ENCODE data around the gene TLE3. TPM values are rescaled to one million over a fixed set of nuclear protein-coding genes. Genes with fewer than 3 reads are reported as not detected.

Gene TLE3
- total RNA-seq, 1 experiment from 2014 or later: 83.5 TPM

DNA sequence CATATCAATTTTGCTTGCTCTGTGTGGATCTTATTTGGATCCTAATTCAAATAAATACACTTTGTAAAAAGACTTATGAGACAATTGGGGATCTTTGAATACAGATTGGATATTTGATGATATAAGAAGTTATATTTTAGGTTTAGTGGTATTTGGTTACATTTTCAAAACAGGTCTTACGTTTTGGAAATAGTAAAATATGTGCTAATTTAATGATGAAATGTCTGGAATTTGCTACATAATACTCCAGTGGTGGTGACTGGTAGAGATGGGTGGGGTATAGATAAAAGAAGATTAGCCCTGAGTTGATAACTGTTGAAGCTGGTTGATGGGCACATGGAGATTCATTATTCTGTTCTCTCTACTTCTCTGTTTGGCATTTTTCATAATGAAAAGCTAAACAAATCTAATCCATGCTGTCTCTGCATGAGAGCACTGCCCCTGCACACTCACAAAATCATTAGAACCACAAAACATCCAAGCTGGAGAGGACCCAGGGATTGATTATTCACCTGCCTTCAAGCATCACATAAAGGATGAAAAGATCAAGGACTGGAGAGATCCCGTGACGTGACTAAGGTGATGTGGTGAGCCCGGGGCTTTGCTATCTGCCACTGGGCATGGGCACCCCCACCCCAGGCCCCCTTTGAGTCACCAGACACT lies 58.9 kb downstream of the TLE3 start:
- no peak for DNase-seq
- Histone ChIP-seq H3K4me3 (ENCODE audit: insufficient read depth, low read depth, low read length) (no peak overlapping the region), H3K36me3 (replicated peaks; ENCODE audit: control insufficient read depth, insufficient read depth, low read length) (no peaks in the 10 kb centered on the region), H3K27me3 (ENCODE audit: control insufficient read depth, insufficient read depth, low read length) (no peaks in the 10 kb centered on the region; the same call in 1 of the 2 replicates)

DNA sequence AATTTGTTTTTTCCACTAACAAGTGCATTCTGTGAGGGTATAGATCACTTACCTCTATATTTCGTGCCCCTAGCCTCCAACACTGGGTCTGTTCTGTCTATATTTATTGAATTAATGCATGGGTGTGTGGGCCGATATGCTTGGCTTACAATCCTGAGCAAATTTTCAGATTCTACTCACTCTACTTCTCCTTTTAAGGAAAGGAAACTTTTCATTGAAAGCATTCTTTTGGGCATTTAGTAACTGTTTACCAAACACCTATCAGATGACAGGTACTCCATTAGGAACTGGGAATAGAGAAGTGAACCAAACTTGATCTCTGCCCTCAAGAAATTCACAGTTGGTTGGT lies 60.5 kb downstream of the TLE3 start:
- Histone ChIP-seq H3K27me3 (ENCODE audit: control insufficient read depth, insufficient read depth, low read length) (no peaks in the 10 kb centered on the region; the same call in 1 of the 2 replicates), H3K4me3 (ENCODE audit: insufficient read depth, low read depth, low read length) (no peak overlapping the region), H3K36me3 (replicated peaks; ENCODE audit: control insufficient read depth, insufficient read depth, low read length) (no peaks in the 10 kb centered on the region)
- DNase-seq: no peak

DNA sequence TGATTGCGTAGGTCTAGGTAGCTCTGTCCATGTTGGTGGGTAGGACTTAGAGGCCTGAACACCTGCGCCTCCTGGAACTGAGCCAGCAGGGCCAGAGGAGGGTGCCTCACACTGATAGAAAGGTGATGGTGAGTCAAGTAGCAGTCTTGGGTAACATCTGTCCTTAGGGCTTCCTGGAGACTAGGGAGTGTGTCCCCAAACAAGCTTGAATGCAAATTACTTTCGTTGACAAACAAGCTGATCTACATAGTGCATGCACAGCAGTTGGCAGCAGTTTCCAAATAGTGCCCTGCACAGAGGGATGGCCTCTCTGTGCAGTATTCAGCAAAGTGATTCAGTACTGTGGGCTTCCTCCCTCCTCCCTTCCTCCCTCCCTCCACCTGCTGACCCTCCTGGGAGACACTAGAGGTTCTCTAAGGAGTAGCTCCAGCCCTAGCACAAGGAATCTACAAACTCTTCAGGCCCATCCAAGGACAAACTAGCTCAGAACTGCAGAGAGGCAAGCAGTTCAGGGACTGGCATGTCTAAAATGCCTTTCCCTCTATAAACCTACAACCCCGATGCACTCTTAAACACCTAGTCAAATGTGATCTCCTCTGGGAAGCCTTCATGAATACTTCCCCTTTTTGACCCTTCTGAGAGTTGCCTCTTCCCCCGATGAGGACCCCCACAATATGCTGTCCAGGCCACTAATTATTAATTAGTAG lies 61.0 kb downstream of the TLE3 start:
- Histone ChIP-seq H3K27me3 (ENCODE audit: control insufficient read depth, insufficient read depth, low read length) (no peaks in the 10 kb centered on the region; the same call in 1 of the 2 replicates), H3K36me3 (replicated peaks; ENCODE audit: control insufficient read depth, insufficient read depth, low read length) (no peaks in the 10 kb centered on the region), H3K4me3 (ENCODE audit: insufficient read depth, low read depth, low read length) (no peak overlapping the region)
- no peak for DNase-seq

DNA sequence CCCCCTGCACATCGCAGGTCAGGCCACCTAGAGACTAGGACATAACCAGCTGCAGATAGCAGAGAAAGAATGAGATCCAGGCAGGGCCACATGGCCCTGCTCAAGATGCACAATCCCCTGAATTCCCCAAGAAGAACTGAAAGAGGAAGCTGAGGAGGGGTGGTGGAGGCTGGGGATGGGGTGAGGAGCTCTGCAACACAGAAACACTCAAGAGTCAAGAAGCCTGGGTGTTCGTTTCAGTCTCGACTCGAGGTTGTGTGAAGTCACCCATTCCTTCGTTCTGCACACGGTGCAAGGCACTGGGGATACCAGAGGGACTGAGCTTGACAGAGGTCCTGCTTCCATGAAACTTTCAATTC lies 62.0 kb downstream of the TLE3 start:
- H3K36me3 ChIP-seq (replicated peaks; ENCODE audit: control insufficient read depth, insufficient read depth, low read length): no peaks in the 10 kb centered on the region
- no peaks in the 10 kb centered on the region; the same call in 1 of the 2 replicates for H3K27me3 ChIP-seq (ENCODE audit: control insufficient read depth, insufficient read depth, low read length)
- no peak overlapping the region for H3K4me3 ChIP-seq (ENCODE audit: insufficient read depth, low read depth, low read length)
- no peak for DNase-seq

GRCh38 chr15:70035051-70035718 lies 62.5 kb downstream of the TLE3 start:
- DNase-seq: no peak
- Histone ChIP-seq H3K27me3 (ENCODE audit: control insufficient read depth, insufficient read depth, low read length) (no peaks in the 10 kb centered on the region; the same call in 1 of the 2 replicates), H3K4me3 (ENCODE audit: insufficient read depth, low read depth, low read length) (no peak overlapping the region), H3K36me3 (replicated peaks; ENCODE audit: control insufficient read depth, insufficient read depth, low read length) (no peaks in the 10 kb centered on the region)

DNA sequence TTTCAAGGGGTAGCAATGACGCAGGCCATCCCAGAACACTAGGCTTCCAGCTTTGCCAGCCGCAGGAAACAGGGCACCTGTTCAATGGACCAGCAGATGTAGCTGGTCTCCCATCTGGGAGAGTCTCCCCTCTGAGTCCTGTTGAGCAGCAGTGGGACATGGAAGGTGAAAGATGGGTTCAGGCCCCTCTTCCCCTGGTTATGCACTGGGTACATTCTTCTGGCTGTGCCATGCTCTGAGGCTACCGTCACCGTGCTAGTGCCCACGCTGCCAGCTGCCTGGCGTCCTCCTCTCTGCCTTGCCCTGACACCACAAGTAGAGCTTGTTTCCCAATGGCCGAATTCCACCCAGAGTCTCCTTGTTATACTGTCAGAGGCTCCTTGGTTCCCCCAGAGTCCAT lies 63.1 kb downstream of the TLE3 start:
- DNase-seq: no peak
- Histone ChIP-seq H3K27me3 (ENCODE audit: control insufficient read depth, insufficient read depth, low read length) (no peaks in the 10 kb centered on the region; the same call in 1 of the 2 replicates), H3K36me3 (replicated peaks; ENCODE audit: control insufficient read depth, insufficient read depth, low read length) (no peaks in the 10 kb centered on the region), H3K4me3 (ENCODE audit: insufficient read depth, low read depth, low read length) (no peak overlapping the region)

DNA sequence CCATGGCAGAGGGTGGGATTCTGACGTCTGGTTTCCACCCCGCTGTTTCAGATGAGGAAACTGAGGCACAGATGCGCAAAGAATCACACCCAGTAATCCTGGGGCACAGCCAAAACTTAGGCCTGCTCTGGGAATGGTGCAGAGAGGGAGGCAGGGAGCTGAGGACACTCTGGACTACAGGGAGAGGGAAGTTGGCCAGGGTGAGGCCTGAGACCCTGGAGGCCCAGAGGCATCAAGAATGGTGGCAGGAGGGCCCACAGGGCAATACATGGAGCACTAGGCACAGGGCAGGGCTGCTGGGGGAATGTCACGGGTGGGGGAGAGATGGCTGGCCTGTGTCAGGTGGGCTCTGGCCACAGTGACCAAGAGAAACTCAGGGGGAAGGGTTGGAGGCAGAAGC lies 63.6 kb downstream of the TLE3 start:
- Histone ChIP-seq H3K4me3 (ENCODE audit: insufficient read depth, low read depth, low read length) (no peak overlapping the region), H3K27me3 (ENCODE audit: control insufficient read depth, insufficient read depth, low read length) (no peaks in the 10 kb centered on the region; the same call in 1 of the 2 replicates), H3K36me3 (replicated peaks; ENCODE audit: control insufficient read depth, insufficient read depth, low read length) (no peaks in the 10 kb centered on the region)
- DNase-seq: no peak

DNA sequence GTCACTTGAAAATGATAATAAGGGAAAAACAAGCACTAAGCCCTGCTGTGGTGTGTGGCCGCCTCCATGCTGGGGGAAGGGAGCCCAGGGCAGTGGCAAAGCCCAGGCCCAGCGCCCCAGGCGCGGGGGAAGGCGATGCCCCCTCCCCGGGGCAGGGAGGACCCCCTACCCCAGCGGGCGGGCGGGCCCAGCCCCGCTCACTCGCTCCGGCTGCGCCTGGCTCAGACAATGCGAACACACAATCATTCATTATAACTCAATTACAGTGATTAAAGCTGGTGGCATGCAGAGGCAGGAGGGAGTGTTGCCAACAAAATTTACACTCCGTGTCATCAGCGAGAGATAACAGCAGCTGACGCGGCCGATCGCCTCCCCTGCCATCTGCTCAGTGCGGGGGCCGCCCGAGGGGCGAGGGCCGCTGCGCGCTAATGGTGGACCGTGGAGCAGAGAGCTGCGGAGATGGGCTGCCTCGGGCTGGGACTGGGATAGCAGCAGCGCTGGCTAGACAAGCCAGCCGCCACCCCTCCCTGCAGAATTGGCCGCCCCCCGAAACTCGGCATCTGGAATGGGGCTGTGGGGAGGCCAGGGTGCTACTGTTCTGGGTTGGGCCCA lies 64.1 kb downstream of the TLE3 start:
- peak overlapping the region; percentile 8; the same call in 1 of the 2 replicates for H3K4me3 ChIP-seq (ENCODE audit: insufficient read depth, low read depth, low read length)
- peak; percentile 76 for DNase-seq
- H3K27me3 ChIP-seq (ENCODE audit: control insufficient read depth, insufficient read depth, low read length): no peaks in the 10 kb centered on the region; the same call in 1 of the 2 replicates
- no peaks in the 10 kb centered on the region for H3K36me3 ChIP-seq (replicated peaks; ENCODE audit: control insufficient read depth, insufficient read depth, low read length)

DNA sequence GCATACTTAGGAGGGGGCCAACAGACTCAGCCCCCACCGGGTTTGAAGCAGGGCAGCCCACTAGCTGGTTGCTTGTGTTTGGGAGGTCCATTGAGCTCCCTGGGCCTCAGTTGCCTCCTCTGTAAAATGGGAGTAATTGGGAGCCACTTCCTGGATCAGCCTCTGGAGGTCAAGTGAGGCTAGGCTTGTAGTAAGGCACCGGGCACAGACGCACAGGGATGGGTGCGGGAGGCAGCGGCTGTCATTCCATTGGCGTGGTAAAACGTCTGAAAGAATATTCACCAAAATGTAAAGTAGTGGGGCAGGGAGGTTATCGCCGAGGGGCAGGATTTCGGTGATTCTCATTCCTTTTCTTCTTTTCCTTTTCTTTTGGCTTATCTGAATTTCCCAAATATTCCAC lies 64.6 kb downstream of the TLE3 start:
- Histone ChIP-seq H3K4me3 (ENCODE audit: insufficient read depth, low read depth, low read length) (no peak overlapping the region), H3K36me3 (replicated peaks; ENCODE audit: control insufficient read depth, insufficient read depth, low read length) (no peaks in the 10 kb centered on the region), H3K27me3 (ENCODE audit: control insufficient read depth, insufficient read depth, low read length) (no peaks in the 10 kb centered on the region; the same call in 1 of the 2 replicates)
- DNase-seq: no peak

DNA sequence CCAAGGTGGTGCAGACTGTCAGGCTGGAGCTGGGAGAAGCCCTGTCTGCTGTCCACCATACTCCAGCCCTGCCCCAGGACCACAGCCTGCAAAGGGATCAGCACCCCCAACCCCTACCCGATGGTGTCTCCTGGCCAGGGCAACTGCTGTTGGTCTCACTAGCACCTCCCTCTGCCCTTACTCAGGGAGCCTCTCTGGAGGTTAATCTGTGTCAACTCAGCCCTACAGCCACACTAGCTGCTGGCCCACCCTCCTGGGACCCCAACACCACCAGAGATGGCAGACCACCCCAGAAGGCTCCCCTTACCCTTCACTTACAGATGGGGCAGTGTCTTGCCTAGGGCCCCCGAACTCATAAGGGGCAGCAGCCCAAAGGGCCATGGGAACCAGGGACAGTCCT lies 65.2 kb downstream of the TLE3 start:
- no peak for DNase-seq
- Histone ChIP-seq H3K36me3 (replicated peaks; ENCODE audit: control insufficient read depth, insufficient read depth, low read length) (no peaks in the 10 kb centered on the region), H3K4me3 (ENCODE audit: insufficient read depth, low read depth, low read length) (no peak overlapping the region)

GRCh38 chr15:70031713-70032112 lies 66.0 kb downstream of the TLE3 start:
- Histone ChIP-seq H3K4me3 (ENCODE audit: insufficient read depth, low read depth, low read length) (no peak overlapping the region), H3K27me3 (ENCODE audit: control insufficient read depth, insufficient read depth, low read length) (no peaks in the 10 kb centered on the region; the same call in 1 of the 2 replicates), H3K36me3 (replicated peaks; ENCODE audit: control insufficient read depth, insufficient read depth, low read length) (no peaks in the 10 kb centered on the region)
- no peak for DNase-seq

More for the DNA sequence above, 65.2 kb downstream of the TLE3 start:
- H3K27me3 ChIP-seq (ENCODE audit: control insufficient read depth, insufficient read depth, low read length): no peaks in the 10 kb centered on the region; the same call in 1 of the 2 replicates

DNA sequence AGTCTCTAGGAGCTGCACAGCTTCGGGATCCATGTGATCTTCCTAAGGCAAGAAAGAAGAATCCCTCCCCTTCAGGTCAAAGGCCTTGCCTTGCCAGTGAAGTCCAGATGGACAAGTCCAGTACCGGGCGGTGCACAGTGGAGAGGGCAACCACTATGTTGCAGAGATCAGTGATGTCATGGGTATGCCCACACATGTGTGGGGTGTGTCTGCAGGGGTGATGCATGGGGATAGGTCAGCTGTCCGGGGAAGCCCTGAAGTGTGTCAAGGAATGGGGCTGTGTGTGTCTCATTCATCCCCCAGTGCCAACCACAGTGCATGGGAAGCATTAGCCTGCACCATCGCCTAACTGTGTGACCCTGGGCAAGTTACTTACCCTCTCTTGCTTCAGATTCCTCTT lies 66.5 kb downstream of the TLE3 start:
- Histone ChIP-seq H3K27me3 (ENCODE audit: control insufficient read depth, insufficient read depth, low read length) (no peaks in the 10 kb centered on the region; the same call in 1 of the 2 replicates), H3K36me3 (replicated peaks; ENCODE audit: control insufficient read depth, insufficient read depth, low read length) (no peaks in the 10 kb centered on the region), H3K4me3 (ENCODE audit: insufficient read depth, low read depth, low read length) (no peak overlapping the region)

GRCh38 chr15:70030851-70031250 lies 66.9 kb downstream of the TLE3 start:
- no peak for DNase-seq
- no peaks in the 10 kb centered on the region; the same call in 1 of the 2 replicates for H3K27me3 ChIP-seq (ENCODE audit: control insufficient read depth, insufficient read depth, low read length)
- H3K36me3 ChIP-seq (replicated peaks; ENCODE audit: control insufficient read depth, insufficient read depth, low read length): no peaks in the 10 kb centered on the region
- H3K4me3 ChIP-seq (ENCODE audit: insufficient read depth, low read depth, low read length): no peak overlapping the region

More for the DNA sequence above, 66.5 kb downstream of the TLE3 start:
- DNase-seq: no peak

- no peaks in the 10 kb centered on the region; the same call in 1 of the 2 replicates for H3K27me3 ChIP-seq (ENCODE audit: control insufficient read depth, insufficient read depth, low read length)
- DNase-seq: no peak
- H3K4me3 ChIP-seq (ENCODE audit: insufficient read depth, low read depth, low read length): no peak overlapping the region
Observed at GRCh38 chr15:70029297-70029701, 68.4 kb downstream of the TLE3 start.

More at GRCh38 chr15:70029297-70029701, 68.4 kb downstream of the TLE3 start:
- no peaks in the 10 kb centered on the region for H3K36me3 ChIP-seq (replicated peaks; ENCODE audit: control insufficient read depth, insufficient read depth, low read length)

All from H7 (cell line).